GM18907 (cell line): ENCODE results near the gene EPS8.
"Not testable (repeated sequence)": the region's sequence is repeated elsewhere in the genome, so short reads cannot be mapped to it uniquely, and the experiment has no call there.

Source experiments
- ATAC-seq: cut with Tn5 transposase; IDR thresholded peaks from one replicate; pipeline ENCODE4 v1.9.1; 2021; ENCODE audit warnings: mild to moderate bottlenecking, moderate library complexity; ENCODE audit not compliant: unreplicated experiment

The EPS8 gene

DNA sequence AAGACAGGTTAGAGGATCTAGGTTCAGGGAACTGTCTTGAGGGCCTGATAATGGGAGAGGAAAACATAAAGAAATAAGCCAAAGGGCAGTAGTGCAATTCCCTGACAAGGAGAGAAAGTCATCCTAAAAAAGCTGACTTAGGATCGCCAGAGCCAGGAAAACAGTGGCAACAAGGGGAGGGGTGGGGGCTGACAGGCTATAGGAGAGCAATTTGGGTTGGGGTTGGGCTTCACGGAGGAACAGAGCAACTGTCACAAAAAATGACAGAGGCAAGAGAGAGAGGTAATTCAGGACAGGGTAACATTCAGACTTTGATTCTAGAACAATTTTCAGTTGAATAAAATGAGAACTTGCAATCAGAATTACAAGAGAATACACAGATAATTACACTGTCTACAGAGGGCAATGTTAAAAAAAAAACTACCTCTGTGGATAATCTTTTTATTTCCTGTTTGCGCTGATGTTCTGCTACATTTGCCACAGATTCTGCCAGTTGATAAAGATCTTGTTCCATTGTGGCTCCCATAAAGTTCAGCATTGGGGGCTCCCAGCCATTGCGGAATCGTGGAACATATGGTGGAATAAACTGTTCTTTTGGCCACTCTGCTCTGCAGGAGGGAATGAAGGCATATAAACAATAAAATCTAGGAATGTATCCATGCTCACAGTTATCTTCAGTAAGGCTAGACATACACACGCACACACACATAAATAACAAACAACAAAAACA is 138.6 kb downstream of the EPS8 start:
- ATAC-seq = no peak

DNA sequence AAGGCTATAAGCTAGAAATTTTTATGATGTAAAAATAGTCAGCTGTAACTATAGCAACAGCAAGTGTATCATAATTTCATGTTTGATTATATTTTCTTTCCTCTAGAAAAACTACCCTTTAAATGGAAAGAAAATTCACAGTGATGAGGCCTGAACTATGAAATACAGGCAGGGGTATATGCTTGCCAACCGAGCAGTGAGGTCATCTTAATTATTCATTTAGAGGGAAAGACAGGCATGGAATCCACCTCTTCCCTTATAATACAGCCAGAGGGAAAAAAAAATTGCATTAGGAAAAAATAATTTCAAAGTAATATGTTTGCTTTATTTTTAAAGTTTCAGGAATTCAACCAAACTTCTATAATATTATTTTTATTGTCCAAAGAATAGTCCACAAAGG is 139.8 kb downstream of the EPS8 start:
- ATAC-seq = no peak

DNA sequence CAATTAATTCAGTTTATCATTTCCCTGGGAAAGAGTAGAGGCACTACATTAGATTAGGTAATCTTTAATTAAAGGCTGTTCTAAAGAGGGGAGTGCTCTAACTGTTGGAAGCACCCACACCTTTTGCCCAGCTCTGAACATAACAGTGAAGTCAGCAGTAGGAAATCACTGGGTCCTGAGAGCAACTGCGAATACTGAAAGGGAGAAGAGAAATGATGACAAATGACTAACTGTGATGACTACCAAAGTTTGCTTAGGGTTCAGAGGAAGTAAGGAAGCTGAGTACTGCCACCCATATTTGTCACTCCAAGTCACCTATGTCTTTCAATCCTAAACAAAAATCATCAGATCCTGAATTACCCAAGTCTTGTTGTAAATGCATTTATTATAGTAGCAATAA is 140.6 kb downstream of the EPS8 start:
- no peak for ATAC-seq

DNA sequence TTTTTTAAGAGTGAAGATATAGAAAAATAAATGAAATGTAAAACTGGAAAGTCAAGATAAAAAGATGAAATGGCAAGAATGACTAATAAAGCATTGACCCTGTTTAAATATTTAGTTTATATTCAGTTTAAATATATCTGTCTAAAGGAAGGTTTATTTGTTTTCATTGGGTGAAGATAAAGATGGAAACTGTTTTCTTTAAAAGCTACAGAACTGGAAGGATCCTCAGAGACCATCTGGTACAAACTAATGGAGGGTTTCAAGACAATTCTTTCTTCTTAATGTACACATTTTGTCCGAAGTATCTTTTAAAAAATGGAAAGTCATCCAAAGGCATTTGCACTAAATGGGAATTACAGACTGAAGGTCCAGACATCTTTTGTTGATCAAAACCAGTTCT is 142.6 kb downstream of the EPS8 start:
- no peak for ATAC-seq

DNA sequence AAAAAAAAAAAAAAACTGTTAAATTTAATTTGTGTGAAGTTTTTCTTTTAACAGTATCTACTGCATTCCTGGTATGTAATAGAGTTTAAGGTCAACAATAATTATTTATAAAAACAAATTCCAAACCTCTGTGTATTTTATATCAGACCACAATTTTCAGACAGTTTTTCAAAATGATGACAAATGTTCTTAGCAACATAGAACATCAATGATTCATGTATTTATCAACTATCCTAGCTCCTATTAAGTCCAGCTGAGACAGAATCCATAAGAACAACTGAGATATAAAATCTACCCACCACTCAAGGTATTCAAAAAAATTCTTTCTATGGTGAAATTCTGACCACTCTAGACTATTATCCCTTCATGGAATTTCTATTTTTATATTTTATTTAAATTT is 144.5 kb downstream of the EPS8 start:
- ATAC-seq = no peak

DNA sequence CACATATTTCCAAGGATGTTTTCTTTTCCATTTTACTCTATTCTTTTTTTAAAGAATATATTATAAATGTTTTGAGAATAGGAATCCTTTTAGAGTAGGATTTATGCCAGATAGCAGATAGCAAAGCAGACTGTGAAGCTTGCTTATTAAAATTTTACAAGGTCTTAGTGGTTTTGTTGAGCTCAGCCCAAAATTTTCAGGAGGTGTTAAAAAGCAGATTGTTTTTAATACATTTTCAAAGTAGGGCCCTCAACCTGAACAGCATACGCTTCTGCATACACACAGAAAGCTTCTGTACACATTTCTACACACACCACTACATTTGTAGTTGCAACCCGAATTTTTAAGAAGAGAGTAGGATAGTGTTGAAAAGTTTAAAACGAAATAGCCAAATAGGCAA is 151.0 kb downstream of the EPS8 start:
- ATAC-seq = no peak

DNA sequence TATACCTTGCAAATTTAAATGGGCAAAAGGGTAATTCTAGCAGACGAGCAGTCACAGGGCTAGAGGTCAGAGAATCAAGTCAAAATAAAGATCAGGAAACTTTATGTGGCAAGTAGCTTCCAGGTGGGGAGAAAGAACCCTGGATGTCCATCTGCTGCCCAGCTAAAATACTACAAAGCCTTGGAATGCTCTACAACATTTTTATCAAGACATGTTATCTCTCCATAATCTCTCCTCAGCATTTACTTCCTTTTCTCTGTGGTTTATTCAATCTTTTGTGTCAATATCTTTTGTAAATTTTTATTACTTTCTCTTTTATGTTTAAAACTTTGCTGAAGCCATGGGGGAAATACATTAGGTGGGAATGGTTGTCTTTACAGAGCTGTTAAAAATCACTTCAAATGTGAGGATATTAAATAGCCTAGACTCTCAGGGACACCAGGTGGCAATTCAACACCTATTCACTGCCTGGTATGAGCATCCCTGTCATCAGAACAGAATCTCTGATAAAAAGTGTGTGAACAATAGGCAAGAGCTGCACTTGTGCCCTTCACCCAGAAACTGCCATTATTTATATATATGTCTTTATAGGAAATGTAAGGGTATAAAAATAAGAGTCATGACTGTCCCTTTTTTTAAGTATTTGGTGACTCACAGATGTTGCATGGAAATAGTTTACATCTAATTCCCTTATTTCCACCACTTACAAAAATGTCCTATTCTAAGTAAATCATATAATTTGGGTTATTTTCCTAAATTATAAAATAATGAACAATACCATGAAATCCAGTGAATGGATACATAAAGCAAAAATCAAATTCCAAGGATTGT is 152.9 kb downstream of the EPS8 start:
- ATAC-seq = no peak

DNA sequence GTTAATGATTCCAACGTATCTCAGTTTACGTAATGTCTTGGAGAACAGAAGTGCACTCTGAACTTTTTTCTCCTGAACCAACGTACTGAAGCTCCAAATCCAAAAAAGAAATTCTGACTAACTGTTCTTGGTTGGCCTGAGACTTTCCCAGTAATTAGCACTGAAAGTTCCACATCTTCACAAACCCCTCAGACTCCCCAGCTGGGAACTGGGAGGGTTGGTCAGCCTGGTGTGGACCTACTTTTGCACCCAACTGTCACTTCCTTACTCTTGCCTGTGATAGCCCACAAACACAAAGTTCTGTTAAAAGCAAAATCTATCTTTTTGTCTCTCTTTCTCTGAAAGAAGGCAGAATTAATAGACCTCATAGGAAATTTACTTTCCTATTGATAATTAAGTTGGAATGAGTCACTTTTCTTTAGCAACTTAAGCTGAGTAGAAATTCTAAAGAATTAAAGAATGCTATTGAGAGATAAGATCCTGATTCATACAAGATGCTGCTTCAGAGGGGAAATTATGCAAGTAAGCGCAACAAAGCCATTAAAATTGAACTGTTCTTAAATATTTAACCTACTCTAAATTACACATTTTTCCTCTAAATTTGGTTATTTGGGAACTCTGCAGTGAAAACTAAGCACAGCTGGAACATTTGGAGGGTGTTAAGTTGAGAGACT is 155.0 kb downstream of the EPS8 start:
- no peak for ATAC-seq

DNA sequence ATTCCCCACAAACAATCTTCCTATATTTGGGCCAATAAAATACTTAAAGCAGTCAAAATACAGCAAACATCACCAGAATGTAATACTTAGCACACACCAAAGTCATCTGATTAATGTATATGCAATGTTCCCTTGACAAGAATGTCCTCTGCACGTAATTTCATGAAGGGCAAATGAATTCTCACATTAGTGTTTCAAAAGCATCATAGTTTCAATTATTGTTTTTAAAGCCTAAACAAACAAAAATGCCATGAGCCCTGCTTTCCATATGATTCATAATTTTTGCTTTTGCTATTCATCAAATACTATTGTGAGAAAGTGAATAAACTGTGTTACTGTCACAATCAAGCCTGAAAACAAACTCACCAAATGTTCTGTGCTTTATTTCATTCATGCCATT is 156.0 kb downstream of the EPS8 start:
- ATAC-seq = no peak

DNA sequence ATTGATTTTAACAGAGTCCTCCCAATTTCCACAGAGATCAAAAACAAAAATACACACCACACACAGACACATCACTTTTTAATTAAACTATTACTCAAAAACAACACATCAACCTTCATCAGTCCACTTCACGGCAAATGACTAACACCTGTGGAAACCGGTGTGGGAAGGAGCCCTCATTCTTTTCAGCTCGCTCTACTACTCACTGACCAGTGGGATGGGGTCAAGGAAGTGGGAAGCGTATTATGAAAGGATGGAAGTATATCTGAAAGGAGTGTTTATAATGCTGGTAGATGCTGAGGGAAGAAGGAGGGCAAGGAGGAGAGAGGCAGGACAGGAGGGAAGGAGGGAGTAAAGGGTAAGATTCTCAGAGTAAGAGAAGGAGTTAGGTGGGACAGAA is 156.5 kb downstream of the EPS8 start:
- no peak for ATAC-seq

DNA sequence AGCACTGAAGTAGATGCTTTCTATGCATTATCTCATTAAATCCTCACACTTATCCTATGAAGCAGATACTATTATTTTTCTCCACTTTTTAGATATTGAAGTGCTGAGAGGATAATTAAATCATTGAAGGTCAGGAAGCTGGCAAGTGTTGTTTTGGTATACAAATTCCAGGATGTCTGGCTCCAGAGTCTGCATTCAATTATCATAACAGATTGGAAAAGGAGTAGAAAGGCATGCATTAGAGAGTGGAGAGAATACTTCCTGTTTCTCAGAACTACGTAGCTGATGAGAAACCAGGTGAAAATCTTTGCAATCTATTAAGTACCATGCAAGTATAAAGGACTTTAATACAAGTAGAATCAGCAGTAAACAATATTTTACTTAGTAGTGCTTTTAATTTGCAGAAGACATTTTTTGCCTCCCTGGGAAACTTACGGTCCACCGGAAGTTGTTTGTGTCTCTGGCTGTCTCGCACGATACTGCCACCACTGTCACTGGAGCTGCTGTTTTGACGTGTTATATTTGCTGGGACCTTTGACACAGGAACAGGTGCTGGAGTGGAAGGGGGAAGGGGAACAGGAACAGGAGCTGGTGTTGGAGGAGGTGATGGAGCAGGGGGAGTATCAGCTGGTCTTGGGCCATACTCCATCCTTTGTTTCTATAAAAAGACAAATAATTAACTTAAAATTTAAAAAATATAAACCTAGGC is 158.0 kb downstream of the EPS8 start:
- ATAC-seq = no peak

DNA sequence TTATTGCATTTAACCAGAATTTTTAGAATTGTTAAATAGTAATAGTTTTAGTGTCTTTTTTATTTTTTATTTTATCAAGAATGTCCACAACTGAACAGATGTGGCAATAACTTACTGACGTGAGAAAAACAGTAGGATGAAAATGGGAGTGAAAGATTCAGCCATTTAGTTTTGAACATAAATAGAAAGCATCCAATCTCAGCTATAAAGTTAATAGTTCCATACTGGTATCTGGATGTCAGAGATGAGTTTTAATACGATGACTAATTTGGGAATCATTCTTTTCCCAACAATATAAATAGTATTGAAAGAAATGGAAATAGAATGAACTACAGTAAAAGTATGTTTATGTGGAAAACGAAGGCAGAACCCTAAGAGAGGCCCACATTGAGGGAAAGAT is 159.4 kb downstream of the EPS8 start:
- no peak for ATAC-seq

DNA sequence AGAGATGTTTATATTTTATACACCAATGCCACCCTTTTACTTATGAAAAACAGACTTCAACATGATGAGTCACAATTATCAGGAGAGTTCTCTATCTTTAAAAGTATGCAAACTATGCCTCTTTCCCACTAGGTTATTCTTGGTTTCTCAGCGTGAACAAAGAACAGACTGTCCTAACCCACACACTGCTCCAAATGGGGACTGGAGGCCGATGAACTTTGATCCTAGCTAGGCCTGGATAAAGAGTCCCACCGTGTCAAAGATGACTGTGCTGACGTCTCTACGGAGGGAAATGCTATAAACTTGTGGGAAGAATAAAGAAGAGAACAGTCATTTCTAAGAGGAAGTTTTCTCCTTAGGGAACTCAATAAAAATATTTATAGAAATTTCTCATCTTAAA is 160.1 kb downstream of the EPS8 start:
- peak; percentile 46 for ATAC-seq

DNA sequence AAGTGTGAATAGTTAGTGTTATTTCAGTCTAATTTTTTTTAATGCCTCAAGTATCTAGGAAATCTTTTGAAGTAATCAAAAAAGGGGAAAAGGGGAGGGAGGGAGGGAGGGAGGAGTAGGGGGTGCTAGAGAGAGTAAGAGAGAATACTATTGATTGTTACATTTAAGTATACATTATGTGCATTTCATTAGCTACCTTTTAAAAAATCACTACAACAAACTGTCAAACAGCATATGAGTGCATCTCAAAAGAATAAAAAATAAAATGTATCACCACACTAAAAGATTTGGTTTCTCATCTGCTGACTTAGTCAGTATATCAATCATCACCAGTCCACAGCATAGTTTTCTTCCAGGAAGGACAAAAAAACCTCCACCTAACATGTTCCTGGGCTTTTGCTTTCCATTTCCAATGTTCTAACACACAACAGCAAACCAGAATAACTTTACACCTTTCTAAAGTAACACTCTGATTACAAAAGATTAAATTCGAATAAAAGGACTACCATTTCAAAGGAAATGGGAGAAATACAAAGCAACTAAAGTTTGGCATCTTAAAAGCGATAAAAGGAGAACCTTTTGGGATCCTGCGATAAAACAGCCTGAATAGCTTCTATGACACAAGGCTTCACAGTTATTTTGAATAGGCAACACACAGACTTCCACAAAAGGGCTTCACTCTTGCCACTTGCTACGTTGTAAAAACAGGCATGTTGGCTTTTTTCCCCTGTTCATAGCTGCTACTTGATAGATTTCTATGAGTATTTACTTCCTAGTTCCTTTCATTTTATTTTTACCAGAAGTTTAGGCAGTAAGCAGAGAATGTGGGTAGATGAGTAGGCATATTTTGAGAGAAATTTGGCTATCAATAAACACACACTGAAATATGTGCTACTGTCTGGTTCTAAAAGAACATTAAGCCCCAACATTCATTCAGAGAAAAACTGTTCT is 160.9 kb downstream of the EPS8 start:
- no peak for ATAC-seq

DNA sequence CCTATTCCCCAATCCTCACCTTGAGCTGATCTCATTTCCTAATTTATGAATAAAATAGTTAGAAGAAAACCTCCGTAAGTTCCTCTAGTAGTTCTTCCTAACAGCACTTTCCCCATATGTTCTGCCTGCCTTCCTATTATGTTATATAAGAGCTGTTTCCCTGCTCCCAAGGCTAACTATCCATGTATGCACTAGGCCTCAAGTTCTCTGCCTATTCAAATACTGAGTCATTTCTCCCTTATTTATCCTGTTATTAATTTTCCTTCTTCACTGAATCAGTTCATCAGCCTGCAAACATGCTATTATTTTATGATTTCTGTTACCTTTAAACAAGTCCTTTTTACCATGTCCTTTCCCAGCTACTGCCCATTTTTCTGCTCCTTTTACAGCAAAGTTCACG is 164.1 kb downstream of the EPS8 start:
- ATAC-seq = no peak

DNA sequence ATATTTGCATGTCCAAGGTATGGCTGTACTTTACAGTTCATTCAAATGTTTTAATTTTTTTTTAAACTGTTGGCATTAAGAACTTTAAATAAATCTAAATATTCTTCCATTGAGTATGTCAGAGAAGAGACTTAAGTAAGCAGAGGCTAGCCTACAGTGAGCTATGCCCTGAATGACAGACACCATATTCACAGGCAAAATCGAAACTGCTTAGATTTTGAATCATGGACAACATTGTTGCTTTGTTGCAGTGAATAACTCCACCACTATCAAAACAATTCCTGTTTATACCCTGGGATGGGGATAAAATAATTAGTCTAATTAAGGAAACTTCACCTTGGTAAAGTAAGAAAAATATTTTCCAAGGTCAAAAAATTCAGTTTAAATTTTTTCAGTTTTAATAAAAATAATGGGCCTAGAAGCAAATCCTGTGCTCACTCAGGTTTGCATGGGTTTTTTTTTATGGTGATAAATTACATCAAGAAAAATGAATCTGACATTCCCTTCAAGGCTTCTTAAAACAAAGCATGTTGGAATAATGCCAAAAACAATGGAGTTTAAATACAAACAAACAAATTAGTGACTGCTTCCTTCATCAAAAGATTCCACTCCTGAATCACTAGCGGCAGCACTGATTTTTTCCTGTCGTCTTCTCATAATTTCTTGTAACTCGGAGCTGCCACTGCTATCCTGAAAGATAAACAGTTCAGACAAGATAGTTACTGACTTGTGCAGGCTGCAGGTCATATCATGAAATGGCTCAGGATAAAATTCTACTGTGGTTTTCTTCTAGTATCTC is 168.2 kb downstream of the EPS8 start:
- ATAC-seq = no peak

DNA sequence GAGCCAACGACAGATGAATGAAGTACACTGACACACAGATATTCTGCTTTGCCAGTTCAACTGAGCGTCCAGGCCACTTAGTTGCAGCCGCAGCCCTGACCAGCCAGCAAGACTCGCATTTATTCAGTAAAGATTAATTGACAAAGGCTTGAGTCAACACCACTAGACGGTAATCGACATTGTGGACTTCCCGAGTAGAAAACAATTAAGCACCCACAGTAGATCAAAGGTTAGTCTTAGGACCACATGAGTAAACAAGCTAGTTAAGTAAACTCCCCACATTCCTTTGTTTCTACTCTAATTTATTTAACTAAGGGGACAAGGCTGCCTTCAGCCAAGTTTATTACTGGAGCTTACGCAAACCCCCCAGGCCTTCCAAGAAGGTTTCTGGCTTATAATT is 172.7 kb downstream of the EPS8 start:
- ATAC-seq = not testable (repeated sequence)

DNA sequence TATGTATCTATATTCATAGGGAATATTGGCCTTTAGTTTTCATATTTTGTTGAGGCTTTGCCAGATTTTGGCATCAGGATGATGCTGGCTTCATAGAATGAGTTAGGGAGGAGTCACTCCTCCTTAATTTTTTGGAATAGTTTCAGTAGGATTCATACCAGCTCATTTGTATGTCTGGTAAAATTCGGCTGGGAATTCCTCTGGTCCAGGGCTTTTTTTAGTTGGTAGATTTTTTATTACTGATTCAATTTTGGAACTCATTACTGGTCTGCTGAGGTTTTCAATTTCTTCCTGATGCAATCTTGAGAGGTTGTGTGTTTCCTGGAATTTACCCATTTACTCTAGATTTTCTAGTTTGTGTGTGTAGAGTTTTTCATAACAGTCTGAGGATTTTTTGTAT is 175.2 kb downstream of the EPS8 start:
- ATAC-seq = no peak

DNA sequence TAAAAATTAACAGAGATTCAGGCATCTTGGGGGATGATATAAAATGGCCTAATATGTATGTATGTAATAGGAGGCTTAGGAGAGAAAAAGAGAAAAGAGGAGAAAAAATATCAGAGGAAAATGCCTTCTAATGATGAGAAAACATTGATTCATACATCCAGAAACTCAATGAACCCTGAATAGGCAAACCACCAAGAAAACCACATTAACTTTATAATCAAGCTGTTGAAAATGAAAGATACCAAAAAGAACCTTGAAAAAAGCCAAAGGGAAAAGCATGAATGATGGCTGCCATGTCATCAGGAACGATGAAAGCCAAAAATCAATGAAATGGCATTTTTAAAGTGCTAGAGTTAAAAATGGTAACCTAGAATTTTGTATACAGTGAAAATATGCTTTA is 180.2 kb downstream of the EPS8 start:
- ATAC-seq = no peak
